Activated naive CD4-positive, alpha-beta T cell treated with anti-CD3 and anti-CD28 coated beads, Interleukin-2, amount 50 U/mL, for 16 hours (primary cell): ENCODE data around the gene PYGL.

ENCODE experiments used
- DNase-seq: peaks from one replicate; pipeline ENCODE4 v3.0.0-alpha.2; 2020

Gene PYGL

GRCh38 chr14:50871228-50871627, 73.1 kb downstream of the PYGL start:
- DNase-seq, result no peak

- DNase-seq, result no peak
Observed at GRCh38 chr14:50865391-50866076, 78.7 kb downstream of the PYGL start.

GRCh38 chr14:50864946-50865345, 79.3 kb downstream of the PYGL start:
- no peak for DNase-seq

- no peak for DNase-seq
Observed at GRCh38 chr14:50864237-50864636, 80.0 kb downstream of the PYGL start.

GRCh38 chr14:50862036-50862570, 82.2 kb downstream of the PYGL start:
- no peak for DNase-seq

- DNase-seq, result peak; percentile 88
Observed at GRCh38 chr14:50860478-50861086, 83.7 kb downstream of the PYGL start.

- no peak for DNase-seq
Observed at GRCh38 chr14:50859296-50859624, 85.0 kb downstream of the PYGL start.

GRCh38 chr14:50856660-50857059, 87.6 kb downstream of the PYGL start:
- no peak for DNase-seq

- DNase-seq, result no peak
Observed at GRCh38 chr14:50855558-50855957, 88.7 kb downstream of the PYGL start.
